Central memory CD8-positive, alpha-beta T cell (primary cell): ENCODE data around the gene ITIH1.

Source experiments
- ATAC-seq: fragments of 150-1000 bp; cut with Tn5 transposase; replicated peaks from 2 replicates; pipeline ENCODE4 v1.10.0; 2022; ENCODE audit warnings: mild to moderate bottlenecking, moderate FRiP score, moderate number of reproducible peaks; ENCODE audit not compliant: poor library complexity, severe bottlenecking; ENCODE audit errors: extremely low read depth
- DNase-seq, 2 donors: peaks; one replicate each; pipeline ENCODE4 v3.0.0; 2021; ENCODE audit warnings: low spot score in 2 of 2
- H3K27ac Mint-ChIP-seq: one replicate; pipeline ENCODE4 v1.8.0; 2022; ENCODE audit warnings: low read depth, mild to moderate bottlenecking, moderate library complexity, mixed read lengths
- H3K27me3 Mint-ChIP-seq: one replicate; pipeline ENCODE4 v1.8.0; 2022; ENCODE audit warnings: mixed read lengths
- H3K36me3 Mint-ChIP-seq: one replicate; pipeline ENCODE4 v1.8.0; 2022; ENCODE audit warnings: mild to moderate bottlenecking, moderate library complexity, mixed read lengths; ENCODE audit not compliant: insufficient read depth
- H3K4me1 Mint-ChIP-seq: one replicate; pipeline ENCODE4 v1.8.0; 2022; ENCODE audit warnings: mixed read lengths
- H3K4me3 Mint-ChIP-seq: one replicate; pipeline ENCODE4 v1.8.0; 2022; ENCODE audit warnings: mild to moderate bottlenecking, moderate library complexity, mixed read lengths
- H3K9me3 Mint-ChIP-seq: one replicate; pipeline ENCODE4 v1.8.0; 2022; ENCODE audit warnings: mixed read lengths

Gene ITIH1

GRCh38 chr3:52834871-52835501, 57.6 kb downstream of the ITIH1 start, which contains the start of gene MUSTN1:
Gene MUSTN1 (minus strand): TSS chr3:52835019. CDS start chr3:52834948, 71 bp downstream.
- ATAC-seq (no peak), DNase-seq (no peak)
- H3K4me1 Mint-ChIP-seq, result peaks cover 35% of the 10 kb centered on the region
- H3K4me3 Mint-ChIP-seq, result no peak within 1 kb of the TSS
- H3K27me3 Mint-ChIP-seq, result no peaks in the 10 kb centered on the region
- H3K27ac Mint-ChIP-seq, result peak within 1 kb of the TSS; percentile 9
- peaks cover 11% of the 10 kb centered on the region for H3K36me3 Mint-ChIP-seq
- H3K9me3 Mint-ChIP-seq, result no peaks in the 10 kb centered on the region

DNA sequence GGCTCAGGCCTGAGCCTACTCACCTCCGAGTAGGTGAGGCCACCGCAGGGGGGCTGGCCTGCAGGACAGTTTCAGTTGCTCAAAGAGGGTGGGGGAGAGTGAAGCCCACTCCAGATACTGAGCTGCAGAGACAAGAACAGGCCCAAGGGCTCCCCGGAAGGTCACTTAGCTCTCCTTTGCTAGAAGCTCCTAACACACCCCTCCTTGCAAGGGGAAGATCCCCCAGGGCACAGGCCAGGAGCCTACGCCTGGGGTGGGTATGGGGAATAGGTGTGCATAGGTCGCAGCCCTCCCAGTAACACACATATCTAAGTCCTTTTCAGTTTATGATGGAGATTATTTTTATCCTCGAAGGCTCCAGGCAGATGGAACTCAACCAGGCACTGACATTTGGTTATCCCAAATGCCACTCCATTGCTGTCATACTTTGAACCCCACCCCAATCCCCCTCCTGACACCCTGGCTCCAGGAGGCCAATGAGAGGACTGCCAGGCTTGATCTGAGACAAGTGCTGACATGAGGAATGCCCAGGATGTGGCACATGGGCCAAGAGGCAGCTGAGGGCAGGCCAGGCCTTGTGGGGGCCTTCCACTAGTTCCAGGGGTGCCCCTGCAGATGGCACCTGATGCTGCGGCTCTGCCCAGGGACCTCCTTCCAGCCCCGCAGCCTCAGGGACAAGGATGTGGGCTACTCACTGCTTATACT, 58.5 kb downstream of the ITIH1 start:
- H3K36me3 Mint-ChIP-seq, result peaks cover 11% of the 10 kb centered on the region
- no peaks in the 10 kb centered on the region for H3K27me3 Mint-ChIP-seq
- no peaks in the 10 kb centered on the region for H3K9me3 Mint-ChIP-seq
- H3K4me1 Mint-ChIP-seq, result peaks cover 39% of the 10 kb centered on the region
- DNase-seq, result no peak
- no peak overlapping the region for H3K4me3 Mint-ChIP-seq
- H3K27ac Mint-ChIP-seq, result no peak overlapping the region
- no peak for ATAC-seq

- DNase-seq, result no peak
- H3K27me3 Mint-ChIP-seq, result no peaks in the 10 kb centered on the region
- peaks cover 11% of the 10 kb centered on the region for H3K36me3 Mint-ChIP-seq
- no peak for ATAC-seq
- H3K4me3 Mint-ChIP-seq, result no peak overlapping the region
- peaks cover 39% of the 10 kb centered on the region for H3K4me1 Mint-ChIP-seq
- no peaks in the 10 kb centered on the region for H3K9me3 Mint-ChIP-seq
- H3K27ac Mint-ChIP-seq, result peak overlapping the region; percentile 35
Measured at GRCh38 chr3:52836471-52836845, 59.1 kb downstream of the ITIH1 start.

DNA sequence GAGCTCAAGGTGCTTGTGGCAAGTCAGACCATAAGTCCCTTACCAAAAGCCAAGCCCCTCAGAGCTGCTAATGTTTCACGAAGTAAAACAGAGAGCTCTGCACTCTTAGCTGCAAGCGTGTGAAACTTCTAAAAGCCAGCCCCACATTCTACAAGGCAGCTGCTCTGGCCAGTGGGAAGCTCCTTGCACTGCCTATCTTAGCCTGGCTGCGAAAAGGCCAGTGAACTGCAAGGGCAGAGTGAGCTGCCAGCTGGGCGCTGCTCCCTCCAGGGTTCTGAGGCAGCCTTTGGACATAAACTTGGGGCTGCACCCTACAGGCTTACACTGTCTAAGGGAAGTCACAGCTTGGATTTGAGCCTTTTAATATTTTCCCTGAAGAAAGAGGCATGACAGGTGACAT, 59.6 kb downstream of the ITIH1 start:
- DNase-seq, result no peak
- Mint-ChIP-seq H3K27ac (peak overlapping the region; percentile 35), H3K36me3 (peaks cover 14% of the 10 kb centered on the region), H3K4me3 (no peak overlapping the region), H3K27me3 (no peaks in the 10 kb centered on the region), H3K4me1 (peaks cover 39% of the 10 kb centered on the region), H3K9me3 (no peaks in the 10 kb centered on the region)
- no peak for ATAC-seq

- DNase-seq (no peak), ATAC-seq (peak; percentile 88)
- no peak overlapping the region for H3K27ac Mint-ChIP-seq
- H3K36me3 Mint-ChIP-seq, result peaks cover 16% of the 10 kb centered on the region
- peaks cover 39% of the 10 kb centered on the region for H3K4me1 Mint-ChIP-seq
- H3K9me3 Mint-ChIP-seq, result no peaks in the 10 kb centered on the region
- peak overlapping the region; percentile 28 for H3K4me3 Mint-ChIP-seq
- H3K27me3 Mint-ChIP-seq, result no peaks in the 10 kb centered on the region
Measured at GRCh38 chr3:52838561-52839267, 61.3 kb downstream of the ITIH1 start.

GRCh38 chr3:52839268-52839575, 61.8 kb downstream of the ITIH1 start:
- Mint-ChIP-seq H3K27me3 (no peaks in the 10 kb centered on the region), H3K9me3 (no peaks in the 10 kb centered on the region), H3K4me1 (peaks cover 39% of the 10 kb centered on the region), H3K36me3 (peaks cover 16% of the 10 kb centered on the region), H3K27ac (no peak overlapping the region), H3K4me3 (peak overlapping the region; percentile 28)
- DNase-seq (no peak), ATAC-seq (no peak)

DNA sequence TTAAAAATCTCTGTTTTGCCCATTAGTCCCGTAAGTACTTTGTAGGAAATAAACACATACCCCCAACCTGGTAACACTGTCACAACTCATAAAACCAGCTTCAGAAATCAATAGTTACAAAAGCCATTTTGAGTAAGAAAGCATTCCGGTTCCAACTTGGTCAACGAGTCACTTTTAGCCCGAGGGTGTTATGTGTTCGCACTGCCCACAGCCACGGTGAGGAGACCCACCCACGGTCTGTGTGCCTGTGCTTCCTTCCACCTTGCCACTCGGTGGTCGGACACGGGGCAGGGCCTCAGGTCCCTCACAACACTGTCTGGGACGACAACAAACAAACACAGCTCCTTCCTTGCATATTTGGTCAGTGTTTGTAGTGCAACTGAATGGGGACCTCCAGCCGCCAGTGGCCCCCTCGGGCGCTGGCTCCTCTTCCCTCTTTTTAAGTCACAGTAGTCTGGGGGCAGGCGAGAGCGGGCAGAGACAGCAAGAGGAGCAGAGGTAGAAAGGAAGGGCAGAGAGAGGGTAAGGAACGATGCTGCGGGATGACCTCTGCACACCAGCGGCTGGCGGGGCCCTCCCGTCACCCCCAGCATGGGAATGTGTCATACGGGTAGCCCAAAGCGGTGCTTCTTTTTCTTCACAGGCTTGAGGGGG, 62.6 kb downstream of the ITIH1 start:
- no peak for DNase-seq
- peaks cover 14% of the 10 kb centered on the region for H3K36me3 Mint-ChIP-seq
- H3K27me3 Mint-ChIP-seq, result no peaks in the 10 kb centered on the region
- no peaks in the 10 kb centered on the region for H3K9me3 Mint-ChIP-seq
- no peak overlapping the region for H3K27ac Mint-ChIP-seq
- no peak overlapping the region for H3K4me3 Mint-ChIP-seq
- H3K4me1 Mint-ChIP-seq, result peaks cover 39% of the 10 kb centered on the region
- ATAC-seq, result no peak

GRCh38 chr3:52841211-52841980, 64.0 kb downstream of the ITIH1 start:
- Mint-ChIP-seq H3K4me1 (peaks cover 38% of the 10 kb centered on the region), H3K36me3 (peaks cover 13% of the 10 kb centered on the region), H3K4me3 (no peak overlapping the region), H3K27me3 (no peaks in the 10 kb centered on the region), H3K9me3 (no peaks in the 10 kb centered on the region), H3K27ac (no peak overlapping the region)
- ATAC-seq, result no peak
- DNase-seq, result no peak
